Osteoblast (primary cell): ENCODE results near the gene AKAP13. TPM values are rescaled to one million over a fixed set of nuclear protein-coding genes. Genes with fewer than 3 reads are reported as not detected.
"Not testable (repeated sequence)": the region's sequence is repeated elsewhere in the genome, so short reads cannot be mapped to it uniquely, and the experiment has no call there.

ENCODE experiments used
- DNase-seq: peaks from one replicate; pipeline ENCODE4 v3.0.0; 2011; ENCODE audit warnings: low spot score, mixed read lengths; ENCODE audit not compliant: insufficient read length; ENCODE audit errors: missing footprints
- H2AFZ ChIP-seq: 2 replicates; pipeline ENCODE4 v1.6.0; 2011; ENCODE audit warnings: mild to moderate bottlenecking, low read length
- H3K27ac ChIP-seq: 2 replicates; pipeline ENCODE4 v1.5.1; 2011; ENCODE audit warnings: mild to moderate bottlenecking, low read depth, low read length, moderate library complexity
- H3K27me3 ChIP-seq: 2 replicates; pipeline ENCODE4 v1.6.0; 2012; ENCODE audit warnings: mild to moderate bottlenecking, control low read depth, inconsistent platforms, low read length, moderate library complexity; ENCODE audit not compliant: insufficient read depth
- H3K36me3 ChIP-seq: 2 replicates; pipeline ENCODE4 v1.5.1; 2011; ENCODE audit warnings: mild to moderate bottlenecking, low read length, control low read depth, moderate library complexity; ENCODE audit not compliant: insufficient read depth
- H3K4me1 ChIP-seq: 2 replicates; pipeline ENCODE4 v1.5.1; 2011; ENCODE audit warnings: mild to moderate bottlenecking, low read length, control low read depth, moderate library complexity; ENCODE audit not compliant: insufficient read depth
- H3K4me2 ChIP-seq: 2 replicates; pipeline ENCODE4 v1.6.0; 2011; ENCODE audit warnings: mild to moderate bottlenecking, low read length; ENCODE audit not compliant: insufficient read depth
- H3K4me3 ChIP-seq: fragments of 200-600 bp; sonication (generic); 3 replicates; pipeline ENCODE4 v1.5.1; 2012; ENCODE audit warnings: mild to moderate bottlenecking, low read length, inconsistent platforms; ENCODE audit not compliant: insufficient read depth
- H3K79me2 ChIP-seq: 2 replicates; pipeline ENCODE4 v1.6.0; 2012; ENCODE audit warnings: mild to moderate bottlenecking, low read length, control low read depth, inconsistent platforms; ENCODE audit not compliant: insufficient read depth
- H3K9me3 ChIP-seq: 2 replicates; pipeline ENCODE4 v1.5.1; 2011; ENCODE audit warnings: low read depth, low read length, control low read depth
- H4K20me1 ChIP-seq: 2 replicates; pipeline ENCODE4 v1.6.0; 2012; ENCODE audit warnings: mild to moderate bottlenecking, low read length, control low read depth; ENCODE audit not compliant: insufficient read depth
- total RNA-seq: library from RNA; depleted of rRNA; stranded (reverse); fragments of >200 nt; gene quantifications from 2 replicates; pipeline ENCODE4 v1.2.3, GENCODE V29; 2012
- TF ChIP-seq, protein P1 (sequence below): IDR thresholded peaks from 2 replicates; pipeline ENCODE4 v1.5.1; 2011; ENCODE audit warnings: mild to moderate bottlenecking, low read depth, low read length, moderate library complexity; ENCODE audit errors: extremely low read depth

The AKAP13 gene
- total RNA-seq, 1 donor, result 77.1 TPM

DNA sequence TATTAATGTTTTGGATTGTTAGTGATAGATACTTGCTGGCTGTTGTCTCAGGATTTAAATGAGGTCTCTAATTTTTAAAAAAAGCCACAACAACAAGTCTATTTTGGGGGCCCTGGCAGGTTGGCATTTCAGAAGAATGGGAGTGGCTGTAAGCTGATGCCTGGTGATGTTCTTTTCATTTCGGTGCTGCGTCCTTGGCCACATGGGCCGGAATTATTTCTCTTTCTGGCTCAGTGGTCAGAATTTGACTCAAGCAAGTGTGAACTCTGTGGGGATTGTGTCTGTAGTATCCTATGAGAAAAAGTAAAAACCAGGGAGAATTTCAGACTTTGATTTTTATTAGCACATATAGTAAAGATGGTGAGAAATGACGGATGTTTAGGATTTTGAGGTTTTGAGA lies 203.0 kb downstream of the AKAP13 start:
- Histone ChIP-seq H3K4me1 (peaks cover 28% of the 10 kb centered on the region), H3K27ac (peak overlapping the region; percentile 18)

DNA sequence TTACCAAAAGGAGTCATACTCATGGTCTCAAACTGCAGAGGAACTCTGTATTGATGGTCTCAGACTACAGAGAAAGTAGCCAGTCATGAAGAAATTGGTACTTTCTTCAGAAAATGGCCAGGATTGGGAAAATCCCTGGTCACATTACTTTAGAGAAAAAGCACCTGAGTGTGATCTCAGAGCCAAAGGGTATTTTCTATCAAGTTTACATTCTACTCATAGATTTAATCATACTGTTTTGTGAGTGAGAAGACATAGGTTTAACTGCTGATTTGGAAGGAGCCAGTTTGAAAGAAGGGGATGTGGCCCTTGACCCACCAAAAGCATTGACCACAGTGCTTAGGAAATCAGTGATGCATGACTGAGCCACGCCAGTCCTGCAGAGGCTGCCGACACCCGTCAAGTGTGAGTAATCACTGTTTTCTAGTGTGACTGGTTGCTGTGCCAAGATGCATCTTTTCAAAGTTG lies 203.6 kb downstream of the AKAP13 start:
- Histone ChIP-seq H4K20me1 (no peaks in the 10 kb centered on the region), H3K4me2 (no peak overlapping the region), H3K4me3 (no peak overlapping the region), H3K79me2 (peaks cover 33% of the 10 kb centered on the region), H2AFZ (no peak overlapping the region), H3K4me1 (peaks cover 33% of the 10 kb centered on the region), H3K27me3 (no peaks in the 10 kb centered on the region), H3K36me3 (peaks cover 14% of the 10 kb centered on the region), H3K27ac (peak overlapping the region; percentile 18), H3K9me3 (no peaks in the 10 kb centered on the region)
- TF ChIP-seq, protein P1, sequence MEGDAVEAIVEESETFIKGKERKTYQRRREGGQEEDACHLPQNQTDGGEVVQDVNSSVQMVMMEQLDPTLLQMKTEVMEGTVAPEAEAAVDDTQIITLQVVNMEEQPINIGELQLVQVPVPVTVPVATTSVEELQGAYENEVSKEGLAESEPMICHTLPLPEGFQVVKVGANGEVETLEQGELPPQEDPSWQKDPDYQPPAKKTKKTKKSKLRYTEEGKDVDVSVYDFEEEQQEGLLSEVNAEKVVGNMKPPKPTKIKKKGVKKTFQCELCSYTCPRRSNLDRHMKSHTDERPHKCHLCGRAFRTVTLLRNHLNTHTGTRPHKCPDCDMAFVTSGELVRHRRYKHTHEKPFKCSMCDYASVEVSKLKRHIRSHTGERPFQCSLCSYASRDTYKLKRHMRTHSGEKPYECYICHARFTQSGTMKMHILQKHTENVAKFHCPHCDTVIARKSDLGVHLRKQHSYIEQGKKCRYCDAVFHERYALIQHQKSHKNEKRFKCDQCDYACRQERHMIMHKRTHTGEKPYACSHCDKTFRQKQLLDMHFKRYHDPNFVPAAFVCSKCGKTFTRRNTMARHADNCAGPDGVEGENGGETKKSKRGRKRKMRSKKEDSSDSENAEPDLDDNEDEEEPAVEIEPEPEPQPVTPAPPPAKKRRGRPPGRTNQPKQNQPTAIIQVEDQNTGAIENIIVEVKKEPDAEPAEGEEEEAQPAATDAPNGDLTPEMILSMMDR, result no peak
- DNase-seq, result no peak

More for the DNA sequence above, 203.0 kb downstream of the AKAP13 start:
- Histone ChIP-seq H3K79me2 (peaks cover 33% of the 10 kb centered on the region), H3K4me3 (no peak overlapping the region), H2AFZ (no peak overlapping the region), H3K9me3 (no peaks in the 10 kb centered on the region), H3K36me3 (peaks cover 14% of the 10 kb centered on the region), H4K20me1 (no peaks in the 10 kb centered on the region), H3K27me3 (no peaks in the 10 kb centered on the region), H3K4me2 (no peak overlapping the region)
- TF ChIP-seq, protein P1, result no peak
- DNase-seq, result no peak

DNA sequence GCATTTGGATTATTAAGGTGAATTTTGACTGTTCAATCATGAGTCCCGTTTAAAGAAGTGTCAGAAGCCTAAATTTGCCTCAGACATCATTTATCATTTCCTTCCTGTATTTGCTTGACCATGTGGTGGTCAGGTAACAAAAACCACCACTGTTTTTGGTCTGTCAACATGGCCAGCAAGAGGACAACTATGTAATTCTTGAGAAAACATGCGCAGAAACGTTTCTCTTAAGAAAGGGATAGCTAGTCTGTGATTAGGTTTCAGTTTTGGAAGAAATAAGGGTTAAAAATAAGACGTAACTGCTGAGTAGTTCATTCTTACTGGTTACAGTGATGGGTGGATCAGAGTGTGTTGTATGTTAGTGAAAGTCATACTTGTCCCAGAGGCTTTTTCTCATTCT lies 204.5 kb downstream of the AKAP13 start:
- Histone ChIP-seq H3K27ac (no peak overlapping the region), H3K4me3 (no peak overlapping the region), H3K79me2 (peaks cover 33% of the 10 kb centered on the region), H2AFZ (no peak overlapping the region), H3K9me3 (no peaks in the 10 kb centered on the region), H3K27me3 (no peaks in the 10 kb centered on the region), H3K4me1 (peaks cover 42% of the 10 kb centered on the region), H4K20me1 (no peaks in the 10 kb centered on the region), H3K36me3 (peaks cover 6% of the 10 kb centered on the region), H3K4me2 (peak overlapping the region; percentile 16)
- TF ChIP-seq, protein P1, result no peak
- DNase-seq, result no peak

DNA sequence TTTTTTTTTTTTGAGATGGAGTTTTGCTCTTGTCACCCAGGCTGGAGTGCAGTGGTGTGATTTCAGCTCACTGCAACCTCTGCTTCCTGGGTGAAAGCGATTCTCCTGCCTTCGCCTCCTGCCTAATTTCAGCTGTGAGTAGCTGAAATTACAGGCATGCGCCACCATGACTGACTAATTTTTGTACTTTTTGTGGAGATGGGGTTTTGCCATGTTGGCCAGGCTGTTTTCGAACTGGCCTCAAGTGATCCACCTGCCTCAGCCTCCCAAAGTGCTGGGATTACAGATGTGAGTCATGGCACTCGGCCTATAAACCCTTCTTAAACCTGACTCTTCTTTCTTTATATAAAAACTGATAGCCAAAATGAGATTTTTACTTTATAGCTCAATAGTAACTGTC lies 205.8 kb downstream of the AKAP13 start:
- H2AFZ ChIP-seq, H3K4me2 ChIP-seq, H3K27me3 ChIP-seq, H3K4me3 ChIP-seq, H4K20me1 ChIP-seq, H3K27ac ChIP-seq, H3K36me3 ChIP-seq, H3K9me3 ChIP-seq, DNase-seq: not testable (repeated sequence)
- peaks cover 49% of the 10 kb centered on the region for H3K4me1 ChIP-seq
- H3K79me2 ChIP-seq, result peaks cover 39% of the 10 kb centered on the region
